GM12801 (cell line): Measurements from ENCODE around the gene TBX20.

Source experiments
- TF ChIP-seq, protein P1 (sequence below): IDR thresholded peaks from one replicate; pipeline ENCODE4 v1.5.1; 2011; ENCODE audit warnings: control low read depth; ENCODE audit not compliant: insufficient read length; ENCODE audit errors: extremely low read depth

Gene TBX20

GRCh38 chr7:35254496-35255442, 869 bp upstream of the TBX20 start:
- TF ChIP-seq, protein P1, sequence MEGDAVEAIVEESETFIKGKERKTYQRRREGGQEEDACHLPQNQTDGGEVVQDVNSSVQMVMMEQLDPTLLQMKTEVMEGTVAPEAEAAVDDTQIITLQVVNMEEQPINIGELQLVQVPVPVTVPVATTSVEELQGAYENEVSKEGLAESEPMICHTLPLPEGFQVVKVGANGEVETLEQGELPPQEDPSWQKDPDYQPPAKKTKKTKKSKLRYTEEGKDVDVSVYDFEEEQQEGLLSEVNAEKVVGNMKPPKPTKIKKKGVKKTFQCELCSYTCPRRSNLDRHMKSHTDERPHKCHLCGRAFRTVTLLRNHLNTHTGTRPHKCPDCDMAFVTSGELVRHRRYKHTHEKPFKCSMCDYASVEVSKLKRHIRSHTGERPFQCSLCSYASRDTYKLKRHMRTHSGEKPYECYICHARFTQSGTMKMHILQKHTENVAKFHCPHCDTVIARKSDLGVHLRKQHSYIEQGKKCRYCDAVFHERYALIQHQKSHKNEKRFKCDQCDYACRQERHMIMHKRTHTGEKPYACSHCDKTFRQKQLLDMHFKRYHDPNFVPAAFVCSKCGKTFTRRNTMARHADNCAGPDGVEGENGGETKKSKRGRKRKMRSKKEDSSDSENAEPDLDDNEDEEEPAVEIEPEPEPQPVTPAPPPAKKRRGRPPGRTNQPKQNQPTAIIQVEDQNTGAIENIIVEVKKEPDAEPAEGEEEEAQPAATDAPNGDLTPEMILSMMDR, result no peak

- TF ChIP-seq, protein P1, result no peak
These were observed 515 bp downstream of the TBX20 start for GRCh38 chr7:35253460-35253709.

GRCh38 chr7:35252612-35253459, 1.1 kb downstream of the TBX20 start:
- TF ChIP-seq, protein P1, result no peak

DNA sequence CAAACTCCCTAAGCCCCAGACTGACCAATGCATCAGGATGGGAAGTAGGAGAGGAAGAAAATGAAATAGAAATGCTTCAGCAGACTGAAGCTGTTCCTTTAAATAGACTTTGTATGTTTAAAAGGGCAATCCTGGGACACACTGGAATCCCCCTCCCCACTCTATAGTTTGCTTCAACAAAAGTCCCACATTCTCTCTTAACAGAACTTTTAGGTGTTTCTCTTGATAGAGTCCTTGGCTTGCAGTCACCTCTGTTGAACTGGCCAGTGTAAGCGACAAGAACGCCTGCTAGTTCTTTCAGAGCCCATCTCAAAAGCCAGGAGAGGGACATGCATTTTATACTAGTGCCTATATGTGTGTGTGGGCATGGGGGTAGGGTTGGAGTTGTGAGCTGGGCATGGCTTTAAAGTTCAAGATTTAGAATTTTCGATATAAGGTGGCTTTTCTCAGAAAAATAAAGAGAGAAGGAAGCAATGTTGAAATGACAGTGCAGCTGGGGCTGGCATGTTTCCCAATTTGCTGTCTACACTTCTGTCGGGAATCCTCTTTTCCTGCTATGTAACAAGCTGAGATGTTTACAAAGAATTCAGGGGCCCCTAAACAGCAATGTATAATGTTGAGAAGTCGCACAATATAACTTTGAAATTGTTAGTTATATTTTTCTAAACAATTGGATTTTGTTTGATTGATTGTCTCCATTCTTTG, 2.1 kb downstream of the TBX20 start:
- TF ChIP-seq, protein P1, result no peak

- TF ChIP-seq, protein P1, result no peak
These were observed 3.0 kb downstream of the TBX20 start for GRCh38 chr7:35250941-35251340.

DNA sequence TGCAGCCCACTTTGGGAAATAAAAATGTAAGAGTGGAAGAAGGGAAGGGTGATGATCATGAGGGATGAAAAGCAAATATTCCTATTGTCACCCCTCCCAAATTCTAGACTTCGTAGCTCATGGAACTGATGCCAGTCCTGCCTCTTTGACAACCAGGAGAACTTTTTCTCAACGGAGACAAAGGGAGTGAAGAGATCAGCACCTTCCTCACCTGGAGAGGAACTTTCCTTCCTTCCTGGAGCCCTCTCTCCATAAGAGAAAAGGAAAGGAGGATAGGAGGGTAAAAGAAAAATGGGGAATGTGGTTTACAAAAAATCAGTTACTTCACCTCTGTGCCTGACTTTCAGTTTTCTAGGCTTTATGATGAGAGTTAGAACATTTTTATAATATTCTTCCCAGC, 3.4 kb downstream of the TBX20 start:
- TF ChIP-seq, protein P1, result no peak

- TF ChIP-seq, protein P1, result no peak
These were observed 4.4 kb downstream of the TBX20 start for GRCh38 chr7:35249537-35249907.
